ENCODE data around the gene SLC30A2. TPM values are rescaled to one million over a fixed set of nuclear protein-coding genes. Genes with fewer than 3 reads are reported as not detected.

Gene SLC30A2
- total and polyA plus RNA-seq, 10 of the 15 experiments (the other 5 are each of a cell fraction or from before 2014, with no cell fraction given): 0.13 TPM; not detected in 9

GRCh38 chr1:25992689-25993171, 53.2 kb downstream of the SLC30A2 start:
- no peaks in the 10 kb centered on the region for H3K27me3 ChIP-seq (replicated peaks in 1 of 2; ENCODE audit: control insufficient read depth in 2 of 2, insufficient read depth in 2 of 2, low read length in 1 of 2)
- ChIA-PET CTCF (interaction anchor here (1.1 to 7.7 kb wide), 2 partner anchors 94 to 97 kb away, joined by 6 to 383 read pairs; no protein-coding TSS in a partner anchor), RAD21 (ENCODE audit: unreplicated experiment) (interaction anchor here (1.1 to 8.0 kb wide), 2 partner anchors 93 to 97 kb away, joined by 4 to 296 read pairs; partner anchors contain the start of gene STMN1), SMC1A (ENCODE audit: uncharacterized antibody, unreplicated experiment) (interaction anchor here (11.2 kb wide), 1 partner anchor 93 kb away, joined by 319 read pairs; the partner anchor contains the start of gene STMN1), POLR2A (no interaction called here)
- peaks cover 6% of the 10 kb centered on the region for H3K79me2 ChIP-seq (ENCODE audit: control insufficient read depth, insufficient read depth, low read length)
- H4K20me1 ChIP-seq (ENCODE audit: control insufficient read depth, insufficient read depth): no peaks in the 10 kb centered on the region
- in situ Hi-C loops (cut with MboI) (no loop called here), intact Hi-C loops (cut with micrococcal nuclease; ENCODE audit: unreplicated experiment) (no loop called here)
- no TSS peak for BruUV-seq (replicated peaks)
- H3K9me3 ChIP-seq (replicated peaks; ENCODE audit: control insufficient read depth, insufficient read depth, low read length): no peaks in the 10 kb centered on the region
- no peak overlapping the region for H3K27ac ChIP-seq (ENCODE audit: control insufficient read depth, insufficient read depth)
- peaks cover 7% of the 10 kb centered on the region for H3K4me1 ChIP-seq (ENCODE audit: control insufficient read depth, insufficient read depth, low read length)
- no peak overlapping the region for H3K4me3 ChIP-seq
- 93% methylated on average over 9 of the region's 9 CpGs for WGBS (ENCODE audit: insufficient coverage, insufficient replicate concordance, low lambda C conversion rate, missing lambda C conversion rate)
- H2AFZ ChIP-seq (ENCODE audit: control insufficient read depth, low read depth, low read length): no peak overlapping the region
- H3K36me3 ChIP-seq (ENCODE audit: control insufficient read depth in 2 of 2, insufficient read depth in 2 of 2, low read length in 1 of 2): peaks cover 0 to 6% of the 10 kb centered on the region in 2 experiments; a peak in 2 of 4 replicates
- H3K4me2 ChIP-seq (ENCODE audit: control insufficient read depth, insufficient read depth): no peak overlapping the region
- H3K9ac ChIP-seq (ENCODE audit: control insufficient read depth, insufficient read depth, low read length): no peak overlapping the region
- FAIRE-seq (no peak), DNase-seq (ENCODE audit: low read depth, low spot score) (no peak), ATAC-seq (no peak)
- TF ChIP-seq MTA3 (IDR thresholded peaks at IDR 0.05; ENCODE audit: borderline replicate concordance, low read length) (no peak), POLR2AphosphoS5 (IDR thresholded peaks at IDR 0.05; ENCODE audit: low read length) (no peak), LARP7 (IDR thresholded peaks at IDR 0.05) (no peak), KDM1A (IDR thresholded peaks at IDR 0.05; ENCODE audit: borderline replicate concordance) (no peak), ZBTB11 (CRISPR knock-in tag; IDR thresholded peaks at IDR 0.05) (no peak)
